Right ventricle myocardium superior (tissue), 1 donor: ENCODE data around the gene RAB8A. TPM values are rescaled to one million over a fixed set of nuclear protein-coding genes. Genes with fewer than 3 reads are reported as not detected.

Experiments used
- ATAC-seq: fragments of 200-7000 bp; cut with Tn5 transposase; one replicate; pipeline ENCODE4 v1.9.1; 2020; ENCODE audit warnings: mild to moderate bottlenecking; ENCODE audit not compliant: poor library complexity
- DNase-seq: peaks from one replicate; pipeline ENCODE4 v3.0.0-alpha.2; 2020
- intact Hi-C: fragments of 100-400 bp; cut with DNase I; formaldehyde crosslinking; loops from one replicate; pipeline ENCODE4 v1.11.2; 2022
- long read RNA-seq: library from polyadenylated mRNA; unstranded; transcript quantifications from one replicate; pipeline ENCODE4 v2.0.0, GENCODE V29; 2021
- total RNA-seq: library from RNA; stranded (reverse); fragmentation: NEBNext Ultra II Directional; extraction: Animal tissue kit (Norgen Biotek cat#: 25700); gene quantifications from one replicate; pipeline ENCODE4 v1.2.1, GENCODE V29; 2021
- donor health status: DM: no; HTN: yes; CAD: no; lungs with severe emphysema.

Gene RAB8A
- 16.8 TPM for total RNA-seq
- long read RNA-seq, transcript RAB8A-201 (8 exons, 2,827 nt) = major isoform, 31 of 32 reads
- long read RNA-seq, partial matches to known transcripts = 0 of 32 reads
- long read RNA-seq, other reads (novel, unspliced or antisense) = 0 of 32 reads

- DNase-seq = peak; percentile 99
- intact Hi-C loops = loop anchor here (5.0 kb wide), 1 partner anchor 34 kb away; the partner anchor contains the start of gene TPM4
- ATAC-seq = peak; percentile 97
These were observed at the start of gene RAB8A for GRCh38 chr19:16111160-16111908. Gene RAB8A (plus strand): TSS chr19:16111889. CDS start chr19:16111902, 13 bp downstream.

GRCh38 chr19:16061943-16062342 lies 49.7 kb upstream of the RAB8A start:
- intact Hi-C loops = no loop called here
- no peak for DNase-seq
- no peak for ATAC-seq

- ATAC-seq = peak; percentile 59
- intact Hi-C loops = no loop called here
- DNase-seq = peak; percentile 73
These were observed 48.9 kb upstream of the RAB8A start for GRCh38 chr19:16062789-16063188.

- DNase-seq = no peak
- intact Hi-C loops = no loop called here
- no peak for ATAC-seq
These were observed 47.3 kb upstream of the RAB8A start for GRCh38 chr19:16064209-16064889.

- DNase-seq = no peak
- intact Hi-C loops = no loop called here
- ATAC-seq = peak; percentile 21
These were observed 45.0 kb upstream of the RAB8A start for GRCh38 chr19:16066611-16067104.

GRCh38 chr19:16067205-16067938 lies 44.3 kb upstream of the RAB8A start:
- intact Hi-C loops = no loop called here

GRCh38 chr19:16068696-16069259 lies 42.9 kb upstream of the RAB8A start:
- intact Hi-C loops = no loop called here
- ATAC-seq = no peak
- no peak for DNase-seq

More at GRCh38 chr19:16067205-16067938, 44.3 kb upstream of the RAB8A start:
- DNase-seq (peak; percentile 75), ATAC-seq (peak; percentile 51)

GRCh38 chr19:16069813-16070365 lies 41.8 kb upstream of the RAB8A start:
- no peak for DNase-seq
- no peak for ATAC-seq
- intact Hi-C loops = no loop called here

- DNase-seq (peak; percentile 72), ATAC-seq (peak; percentile 53)
- intact Hi-C loops = no loop called here
These were observed 41.2 kb upstream of the RAB8A start for GRCh38 chr19:16070366-16070990.

- no peak for ATAC-seq
- no peak for DNase-seq
- intact Hi-C loops = no loop called here
These were observed 40.5 kb upstream of the RAB8A start for GRCh38 chr19:16071072-16071691.

GRCh38 chr19:16073481-16073880 lies 38.2 kb upstream of the RAB8A start:
- intact Hi-C loops = no loop called here
- no peak for DNase-seq

GRCh38 chr19:16073988-16074387 lies 37.7 kb upstream of the RAB8A start:
- intact Hi-C loops = no loop called here
- DNase-seq = no peak
- ATAC-seq = no peak

More at GRCh38 chr19:16073481-16073880, 38.2 kb upstream of the RAB8A start:
- no peak for ATAC-seq

GRCh38 chr19:16074488-16075365 lies 37.0 kb upstream of the RAB8A start:
- intact Hi-C loops = loop anchor here (5.0 kb wide), 1 partner anchor 38 kb away; the partner anchor contains the start of gene RAB8A
- DNase-seq (no peak), ATAC-seq (no peak)

- intact Hi-C loops = loop anchor here (5.0 kb wide), 1 partner anchor 37 kb away; the partner anchor contains the start of gene RAB8A
- no peak for ATAC-seq
- DNase-seq = no peak
These were observed 36.1 kb upstream of the RAB8A start for GRCh38 chr19:16075430-16076153.

GRCh38 chr19:16076154-16076957 lies 35.3 kb upstream of the RAB8A start, which contains the start of gene TPM4:
Gene TPM4 (plus strand): TSS chr19:16076495. CDS start chr19:16076566, 71 bp downstream.
- ATAC-seq (peak; percentile 87), DNase-seq (peak; percentile 95)
- intact Hi-C loops = loop anchor here (5.0 kb wide), 1 partner anchor 36 kb away; the partner anchor contains the start of gene RAB8A
